ENCODE results near the gene PRPSAP2. TPM values are rescaled to one million over a fixed set of nuclear protein-coding genes. Genes with fewer than 3 reads are reported as not detected.
"Not testable (repeated sequence)": the region's sequence is repeated elsewhere in the genome, so short reads cannot be mapped to it uniquely, and the experiment has no call there.

PRPSAP2 gene
- total RNA-seq, 1 donor from 2014 or later: 26.3 TPM

- Histone ChIP-seq H3K9me3 (no peaks in the 10 kb centered on the region), H3K27ac (no peak overlapping the region), H3K27me3 (no peaks in the 10 kb centered on the region), H3K36me3 (peaks cover 22% of the 10 kb centered on the region), H3K4me3 (no peak overlapping the region), H3K4me1 (peaks cover 28% of the 10 kb centered on the region)
- ATAC-seq: no peak
- TF ChIP-seq CTCF (IDR thresholded peaks at IDR 0.05): no peak
- intact Hi-C loops (cut with DNase I): no loop called here
- DNase-seq: no peak
Measured at GRCh38 chr17:18921912-18922451, 64.1 kb downstream of the PRPSAP2 start.

GRCh38 chr17:18922596-18922995 lies 64.7 kb downstream of the PRPSAP2 start:
- H3K27ac ChIP-seq; intact Hi-C loops (cut with DNase I): not testable (repeated sequence)

GRCh38 chr17:18925187-18925586 lies 67.3 kb downstream of the PRPSAP2 start:
- H3K4me3 ChIP-seq: no peak overlapping the region
- H3K4me1 ChIP-seq: peaks cover 26% of the 10 kb centered on the region
- intact Hi-C loops (cut with DNase I): no loop called here
- peaks cover 29% of the 10 kb centered on the region for H3K36me3 ChIP-seq
- no peak for TF ChIP-seq CTCF (IDR thresholded peaks at IDR 0.05)
- H3K27me3 ChIP-seq: no peaks in the 10 kb centered on the region
- ATAC-seq (no peak), DNase-seq (no peak)
- H3K9me3 ChIP-seq: no peaks in the 10 kb centered on the region
- no peak overlapping the region for H3K27ac ChIP-seq

More at GRCh38 chr17:18922596-18922995, 64.7 kb downstream of the PRPSAP2 start:
- not testable (repeated sequence) for ATAC-seq, DNase-seq, H3K9me3 ChIP-seq, H3K4me3 ChIP-seq, H3K27me3 ChIP-seq
- peaks cover 19% of the 10 kb centered on the region for H3K36me3 ChIP-seq
- H3K4me1 ChIP-seq: peaks cover 28% of the 10 kb centered on the region

DNA sequence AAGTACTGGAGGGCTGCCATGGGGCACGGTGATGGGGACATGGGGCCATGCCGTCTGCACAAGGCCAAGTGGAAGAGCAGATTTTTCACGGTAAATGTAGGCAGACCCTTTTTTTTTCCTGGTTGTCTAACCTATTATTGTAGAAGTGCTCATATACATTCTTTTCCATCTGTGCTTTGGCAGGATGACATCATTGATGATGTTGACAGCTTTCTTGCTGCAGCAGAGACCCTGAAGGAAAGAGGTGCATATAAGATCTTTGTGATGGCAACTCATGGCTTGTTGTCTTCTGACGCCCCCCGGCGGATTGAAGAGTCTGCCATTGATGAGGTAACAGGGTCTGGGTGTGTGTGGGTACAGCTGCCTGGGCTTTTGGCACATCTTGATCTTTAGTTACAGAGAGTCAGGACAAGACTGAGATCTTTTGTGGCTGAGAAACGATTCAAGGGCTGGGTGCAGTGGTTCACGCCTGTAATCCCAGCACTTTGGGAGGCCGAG lies 70.7 kb downstream of the PRPSAP2 start:
- H3K9me3 ChIP-seq: no peaks in the 10 kb centered on the region
- peaks cover 41% of the 10 kb centered on the region for H3K36me3 ChIP-seq
- ATAC-seq (no peak), DNase-seq (no peak)
- no peak overlapping the region for H3K27ac ChIP-seq
- intact Hi-C loops (cut with DNase I): no loop called here
- H3K4me3 ChIP-seq: no peak overlapping the region
- no peaks in the 10 kb centered on the region for H3K27me3 ChIP-seq
- no peaks in the 10 kb centered on the region for H3K4me1 ChIP-seq
- no peak for TF ChIP-seq CTCF (IDR thresholded peaks at IDR 0.05)

DNA sequence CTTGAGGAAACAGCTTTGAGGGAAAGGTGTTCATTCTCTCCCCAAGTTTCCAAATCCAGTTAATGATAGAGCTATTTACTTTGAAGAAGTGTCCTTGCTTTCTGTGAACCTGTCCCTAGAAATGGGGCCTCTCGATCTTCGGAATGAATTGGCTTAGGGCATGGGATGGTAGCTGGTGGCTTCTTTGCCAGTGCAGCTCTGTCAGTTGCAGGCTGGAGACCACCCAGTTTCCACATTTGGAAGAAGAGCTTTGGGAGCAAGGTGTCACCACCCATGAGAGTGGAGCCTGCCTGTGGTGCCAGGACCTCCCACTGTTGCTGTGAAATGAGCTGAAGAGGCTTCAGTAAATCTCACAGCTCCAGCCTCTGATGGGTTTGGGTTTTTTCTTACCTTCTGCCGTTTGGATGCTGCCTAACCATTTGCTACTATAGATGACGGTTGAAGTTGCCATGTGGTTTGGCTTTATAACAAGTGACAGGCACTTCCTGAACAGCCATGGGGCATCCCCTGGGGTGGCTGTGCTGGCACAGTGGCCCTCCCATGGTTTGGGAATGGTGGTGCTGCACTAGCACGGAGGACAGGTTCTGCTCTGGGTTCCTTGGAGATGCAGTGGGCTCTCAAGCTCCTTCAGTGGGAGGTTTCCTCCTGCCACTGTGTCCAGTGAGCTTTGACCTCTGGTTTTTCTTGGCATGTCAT lies 74.6 kb downstream of the PRPSAP2 start:
- Histone ChIP-seq H3K4me3 (no peak overlapping the region), H3K9me3 (no peaks in the 10 kb centered on the region), H3K27me3 (no peaks in the 10 kb centered on the region), H3K36me3 (peaks cover 34% of the 10 kb centered on the region), H3K4me1 (no peaks in the 10 kb centered on the region), H3K27ac (no peak overlapping the region)
- ATAC-seq: no peak
- DNase-seq: no peak
- no peak for TF ChIP-seq CTCF (IDR thresholded peaks at IDR 0.05)
- intact Hi-C loops (cut with DNase I): no loop called here

All from upper lobe of right lung (tissue), 1 donor.